Myocyte (in vitro differentiated cells): ENCODE measurements around the gene SPG7. TPM values are rescaled to one million over a fixed set of nuclear protein-coding genes. Genes with fewer than 3 reads are reported as not detected.
A peak's percentile ranks its signal among the peaks of the same experiment; 100 is the strongest.
"Not testable (repeated sequence)": the region's sequence is repeated elsewhere in the genome, so short reads cannot be mapped to it uniquely, and the experiment has no call there.

Experiments
- DNase-seq: peaks from one replicate; pipeline ENCODE4 v3.0.0-alpha.2; 2012; ENCODE audit warnings: low read depth
- total RNA-seq: library from RNA; depleted of rRNA; stranded (reverse); fragments of >200 nt; gene quantifications from 2 replicates; pipeline ENCODE4 v1.2.3, GENCODE V29; 2014

SPG7 gene
- total RNA-seq, 1 donor from 2014 or later = 196 TPM

GRCh38 chr16:89561884-89562599 lies 53.8 kb downstream of the SPG7 start:
- DNase-seq = no peak

GRCh38 chr16:89562939-89563338 lies 54.7 kb downstream of the SPG7 start:
- no peak for DNase-seq

- DNase-seq = peak; percentile 63
Observed at GRCh38 chr16:89563639-89564392, 55.6 kb downstream of the SPG7 start.

GRCh38 chr16:89564476-89565255 lies 56.5 kb downstream of the SPG7 start:
- DNase-seq = no peak

- DNase-seq = no peak
Observed at GRCh38 chr16:89565256-89565505, 57.0 kb downstream of the SPG7 start.

- peak; percentile 73 for DNase-seq
Observed at GRCh38 chr16:89565506-89566372, 57.5 kb downstream of the SPG7 start.

- no peak for DNase-seq
Observed at GRCh38 chr16:89567656-89568594, 59.7 kb downstream of the SPG7 start.

- no peak for DNase-seq
Observed at GRCh38 chr16:89569506-89570341, 61.5 kb downstream of the SPG7 start.

GRCh38 chr16:89570342-89570923 lies 62.2 kb downstream of the SPG7 start:
- DNase-seq = peak; percentile 30

- DNase-seq = not testable (repeated sequence)
Observed at GRCh38 chr16:89570983-89571598, 62.9 kb downstream of the SPG7 start.

- no peak for DNase-seq
Observed at GRCh38 chr16:89571636-89572035, 63.4 kb downstream of the SPG7 start.

GRCh38 chr16:89572073-89572484 lies 63.9 kb downstream of the SPG7 start:
- no peak for DNase-seq

- no peak for DNase-seq
Observed at GRCh38 chr16:89572485-89573205, 64.4 kb downstream of the SPG7 start.

GRCh38 chr16:89573826-89574680 lies 65.8 kb downstream of the SPG7 start:
- DNase-seq = peak; percentile 48

GRCh38 chr16:89574681-89575246 lies 66.6 kb downstream of the SPG7 start:
- DNase-seq = peak; percentile 70
